Thoracic aorta (tissue), 2 donors: ENCODE results near the gene TSSK2. TPM values are rescaled to one million over a fixed set of nuclear protein-coding genes. Genes with fewer than 3 reads are reported as not detected.

Source experiments
- ATAC-seq: fragments of 150-250 bp; one replicate; pipeline ENCODE4 v1.8.0; 2017; ENCODE audit warnings: low read depth; ENCODE audit not compliant: insufficient number of reproducible peaks, low FRiP score
- DNase-seq: peaks from one replicate; pipeline ENCODE4 v3.0.0-alpha.2; 2020; ENCODE audit warnings: low spot score
- H3K27ac ChIP-seq, 2 donors: fragments of 200-600 bp; sonication (generic); 1 replicate in 1 of 2; 2 replicates in 1 of 2; pipeline ENCODE4 v1.5.1; 2016; ENCODE audit warnings: mild to moderate bottlenecking in 2 of 2, moderate library complexity in 2 of 2
- H3K27me3 ChIP-seq: fragments of 200-600 bp; sonication (generic); replicated peaks from 2 replicates; pipeline ENCODE4 v1.6.0; 2016; ENCODE audit warnings: mild to moderate bottlenecking; ENCODE audit not compliant: insufficient read depth
- H3K36me3 ChIP-seq: fragments of 200-600 bp; sonication (generic); one replicate; pipeline ENCODE4 v1.5.1; 2016
- H3K4me1 ChIP-seq, 2 donors: fragments of 200-600 bp; sonication (generic); 1 replicate in 1 of 2; 2 replicates in 1 of 2; pipeline versions ENCODE4 v1.5.1 to v1.6.0; 2016; ENCODE audit warnings: low read depth in 2 of 2, mild to moderate bottlenecking in 1 of 2; ENCODE audit not compliant: control insufficient read depth in 1 of 2
- H3K4me3 ChIP-seq: fragments of 200-600 bp; sonication (generic); 2 replicates; pipeline ENCODE4 v1.5.1; 2016; ENCODE audit warnings: mild to moderate bottlenecking
- H3K9me3 ChIP-seq: fragments of 200-600 bp; sonication (generic); 2 replicates; pipeline ENCODE4 v1.5.1; 2016
- CTCF ChIP-seq: fragments of 200-600 bp; sonication (generic); IDR thresholded peaks from one replicate; pipeline ENCODE4 v1.5.1; 2019; ENCODE audit warnings: antibody characterized with exemption
- total RNA-seq, 2 donors: library from RNA; depleted of rRNA; stranded (reverse); fragments of >200 nt; gene quantifications; one replicate each; pipeline versions ENCODE4 v1.1.0 to v1.2.3, GENCODE V29; 2016

Gene TSSK2
- total RNA-seq, 2 donors from 2014 or later: not detected

GRCh38 chr22:19172213-19173046 lies 41.3 kb downstream of the TSSK2 start:
- Histone ChIP-seq H3K4me3 (peak overlapping the region; percentile 99), H3K9me3 (no peaks in the 10 kb centered on the region), H3K4me1 (peaks cover 28 to 67% of the 10 kb centered on the region in 2 donors), H3K36me3 (no peaks in the 10 kb centered on the region), H3K27ac (peak overlapping the region; percentile 74 to 85), H3K27me3 (peaks cover 15% of the 10 kb centered on the region)
- no peak for ATAC-seq
- TF ChIP-seq CTCF: no peak
- DNase-seq: no peak

- Histone ChIP-seq H3K27me3 (peaks cover 11% of the 10 kb centered on the region), H3K9me3 (no peaks in the 10 kb centered on the region), H3K27ac (no peak overlapping the region), H3K4me1 (peaks cover 32 to 72% of the 10 kb centered on the region in 2 donors), H3K4me3 (no peak overlapping the region), H3K36me3 (no peaks in the 10 kb centered on the region)
- ATAC-seq (no peak), DNase-seq (no peak)
- TF ChIP-seq CTCF: no peak
Observed at GRCh38 chr22:19173047-19174035, 42.2 kb downstream of the TSSK2 start.

GRCh38 chr22:19174106-19175025 lies 43.3 kb downstream of the TSSK2 start:
- no peaks in the 10 kb centered on the region for H3K9me3 ChIP-seq
- ATAC-seq: no peak
- no peak for DNase-seq
- peak overlapping the region in 1 of 2 donors; percentile 59 for H3K27ac ChIP-seq
- H3K36me3 ChIP-seq: no peaks in the 10 kb centered on the region
- peaks cover 32 to 69% of the 10 kb centered on the region in 2 donors for H3K4me1 ChIP-seq
- H3K4me3 ChIP-seq: no peak overlapping the region
- peaks cover 4% of the 10 kb centered on the region for H3K27me3 ChIP-seq
- TF ChIP-seq CTCF: no peak

GRCh38 chr22:19175026-19175601 lies 44.0 kb downstream of the TSSK2 start:
- Histone ChIP-seq H3K27ac (peak overlapping the region in 1 of 2 donors; percentile 59), H3K4me3 (no peak overlapping the region), H3K27me3 (no peaks in the 10 kb centered on the region), H3K4me1 (peaks cover 27 to 62% of the 10 kb centered on the region in 2 donors), H3K9me3 (no peaks in the 10 kb centered on the region), H3K36me3 (no peaks in the 10 kb centered on the region)
- DNase-seq: no peak
- TF ChIP-seq CTCF: no peak
- ATAC-seq: no peak
